ENCODE data around the gene OR5B12.
"Not testable (repeated sequence)": the region's sequence is repeated elsewhere in the genome, so short reads cannot be mapped to it uniquely, and the experiment has no call there.

OR5B12 gene

DNA sequence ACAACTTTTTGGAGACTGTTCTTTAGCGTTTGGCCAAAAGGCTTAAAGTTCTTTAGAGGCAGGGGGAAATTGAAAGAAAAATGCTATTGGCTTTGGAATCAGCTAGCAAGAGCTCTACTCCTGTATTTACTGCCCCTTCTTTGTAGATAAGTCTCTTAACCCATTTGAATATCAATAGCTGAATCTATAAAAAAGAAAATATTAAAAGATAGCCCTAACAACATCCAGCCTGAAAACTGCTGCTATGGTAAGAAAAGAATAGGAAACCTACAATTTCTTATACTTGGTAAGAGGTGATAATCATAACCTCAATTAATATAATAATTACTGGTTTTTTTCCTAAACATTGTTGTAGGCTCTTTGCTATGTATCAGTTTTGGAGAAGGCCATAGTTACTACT lies at the start of gene OR5B12:
OR5B12 (minus strand) TSS at position 101 of the 400 bp plus-strand sequence. CDS start 2,085 bp downstream, outside the sequence.
- no peak for DNase-seq

DNA sequence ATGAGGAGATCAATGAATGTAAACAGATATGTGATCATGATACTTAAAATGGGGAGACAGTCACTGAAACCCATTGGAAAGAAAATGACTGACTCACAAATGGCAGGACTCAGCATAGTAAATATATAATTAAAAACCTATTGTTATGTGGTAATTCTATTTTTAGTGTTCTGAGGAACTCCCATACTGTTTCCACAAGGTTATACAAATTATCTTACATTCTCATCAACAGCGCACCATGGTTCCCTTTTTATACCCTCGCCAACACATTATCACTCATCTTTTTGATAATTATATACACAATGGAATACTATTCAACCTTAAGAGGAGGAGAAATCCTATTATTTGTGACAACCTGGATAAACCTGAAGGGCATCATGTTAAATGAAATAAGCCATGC lies 48.8 kb upstream of the OR5B12 start:
- no peak for DNase-seq

DNA sequence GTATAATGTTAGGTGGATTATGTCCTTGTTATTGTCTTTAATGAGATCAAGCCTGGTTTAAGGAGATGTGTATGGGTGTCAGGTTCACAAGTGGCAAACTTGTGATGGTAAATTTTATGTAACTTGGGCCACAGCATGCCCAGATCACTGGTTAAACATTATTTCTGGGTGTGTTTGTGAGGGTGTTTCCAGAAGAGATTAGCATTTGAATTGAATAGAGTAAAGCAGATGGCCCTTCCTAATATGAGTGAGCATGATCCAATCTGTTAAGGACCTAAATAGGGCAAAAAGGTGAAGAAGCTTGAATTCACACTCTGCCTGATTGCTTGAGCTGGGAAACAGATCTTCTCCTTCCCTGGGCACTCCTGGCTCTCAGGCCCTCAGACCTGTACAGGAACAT lies 45.1 kb upstream of the OR5B12 start:
- DNase-seq: no peak

DNA sequence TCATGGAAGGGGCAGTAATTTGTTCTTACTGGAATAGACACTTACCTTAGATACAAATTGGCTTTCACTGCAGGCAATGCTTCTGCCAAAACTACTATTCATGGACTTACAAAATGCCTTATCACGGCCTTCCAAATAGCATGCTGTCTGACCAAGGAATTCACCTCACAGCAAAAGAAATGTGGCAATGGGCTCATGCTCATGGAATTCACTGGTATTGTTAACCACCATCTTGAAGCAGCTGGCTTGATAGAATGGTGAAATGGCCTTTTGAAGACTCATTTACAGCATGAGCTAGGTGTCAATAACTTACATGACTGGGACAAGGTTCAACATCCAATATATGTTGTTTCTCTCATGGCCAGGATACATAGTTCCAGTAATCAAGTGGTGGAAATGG lies 43.9 kb upstream of the OR5B12 start:
- DNase-seq: no peak

DNA sequence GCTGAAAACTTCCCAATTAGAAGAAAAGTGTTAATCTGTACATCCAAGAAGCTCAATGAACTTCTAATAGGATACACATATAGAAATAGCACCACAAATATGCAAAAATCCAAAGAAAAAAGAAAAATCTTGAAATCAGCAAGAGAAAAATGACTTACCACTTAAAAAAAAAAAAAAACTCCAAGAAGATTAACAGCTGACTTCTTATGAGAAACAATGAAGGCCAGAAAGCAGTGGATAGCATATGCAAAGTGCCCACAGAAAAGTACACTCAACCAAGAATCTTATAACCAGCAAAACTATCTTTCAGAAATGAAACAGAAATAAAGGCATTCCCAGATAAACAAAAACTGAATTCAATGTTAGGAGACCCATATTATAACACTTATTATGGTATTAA lies 29.9 kb upstream of the OR5B12 start:
- DNase-seq: no peak

DNA sequence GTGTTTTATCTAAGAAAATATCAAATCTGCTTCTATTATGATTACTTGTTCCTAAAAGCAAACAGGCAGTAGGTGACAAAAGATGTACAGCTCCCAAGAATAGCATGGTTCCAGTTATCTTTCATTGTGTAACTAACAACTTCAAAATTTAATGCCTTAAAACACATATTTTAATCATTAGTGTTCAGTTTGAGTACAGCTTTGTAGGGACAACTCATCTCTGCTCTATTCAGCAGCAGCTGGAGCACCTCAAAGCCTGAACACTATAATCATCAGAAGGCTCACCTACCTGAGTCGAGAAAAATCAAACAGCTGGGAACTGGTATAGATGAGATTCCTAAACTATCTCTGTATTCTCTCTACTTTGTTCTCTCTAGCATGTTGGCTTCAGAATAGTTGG lies 24.3 kb upstream of the OR5B12 start:
- no peak for DNase-seq

DNA sequence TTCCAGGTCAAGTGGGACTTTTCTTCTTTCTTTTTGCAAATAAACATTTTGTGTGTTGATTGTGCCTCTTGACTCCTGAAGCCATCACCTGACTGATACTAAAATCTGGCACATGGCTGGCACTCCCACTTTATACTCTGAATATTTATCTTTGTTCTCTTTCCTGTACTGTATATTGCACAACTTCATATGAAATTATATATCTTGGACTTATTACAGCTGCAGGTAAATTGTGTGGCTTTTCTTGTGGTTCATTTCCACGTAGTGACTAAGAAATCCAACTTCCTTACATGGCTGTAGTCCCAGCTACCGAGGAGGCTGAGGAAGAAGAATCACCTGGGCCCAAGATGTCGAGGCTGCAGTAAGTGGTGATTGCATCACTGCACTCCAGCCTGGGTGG lies 23.7 kb upstream of the OR5B12 start:
- no peak for DNase-seq

DNA sequence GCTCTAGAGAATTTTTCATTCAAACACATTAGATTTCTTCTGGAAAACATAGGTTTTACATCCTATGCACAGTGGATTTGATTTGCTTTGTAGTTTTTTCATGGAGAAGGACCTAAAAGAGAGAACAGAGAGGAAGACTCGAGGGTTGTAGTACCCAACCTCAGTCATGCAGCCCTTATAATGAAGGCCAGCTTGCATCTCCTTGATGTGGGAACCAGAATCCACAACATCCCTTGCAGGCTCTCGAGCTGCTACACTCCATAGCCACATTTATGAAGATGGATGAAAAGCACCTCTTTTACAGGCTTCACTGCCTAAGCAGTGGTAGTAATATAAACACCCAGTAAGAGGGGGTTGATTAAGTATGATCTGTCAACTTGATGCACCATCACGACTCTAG lies 9.5 kb upstream of the OR5B12 start:
- no peak for DNase-seq

DNA sequence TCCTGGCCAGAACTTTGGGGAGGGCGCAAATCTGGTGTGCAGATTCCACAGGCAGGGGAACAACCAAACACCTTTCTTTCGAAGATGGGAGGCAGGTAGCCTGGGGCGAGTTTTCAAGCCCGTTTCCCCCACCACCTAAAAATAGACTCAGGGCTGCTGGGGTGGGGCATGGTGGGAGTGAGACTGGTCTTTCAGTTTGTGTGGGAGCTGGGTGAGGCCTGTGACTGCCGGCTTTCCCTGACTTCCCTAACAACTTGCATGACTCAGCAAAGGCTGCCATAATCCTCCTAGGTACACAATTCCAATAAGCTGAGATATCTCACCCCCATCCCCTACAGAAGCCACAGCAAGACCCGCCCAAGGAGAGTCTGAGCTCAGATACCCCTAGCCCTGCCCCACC lies 4.3 kb upstream of the OR5B12 start:
- DNase-seq: no peak

DNA sequence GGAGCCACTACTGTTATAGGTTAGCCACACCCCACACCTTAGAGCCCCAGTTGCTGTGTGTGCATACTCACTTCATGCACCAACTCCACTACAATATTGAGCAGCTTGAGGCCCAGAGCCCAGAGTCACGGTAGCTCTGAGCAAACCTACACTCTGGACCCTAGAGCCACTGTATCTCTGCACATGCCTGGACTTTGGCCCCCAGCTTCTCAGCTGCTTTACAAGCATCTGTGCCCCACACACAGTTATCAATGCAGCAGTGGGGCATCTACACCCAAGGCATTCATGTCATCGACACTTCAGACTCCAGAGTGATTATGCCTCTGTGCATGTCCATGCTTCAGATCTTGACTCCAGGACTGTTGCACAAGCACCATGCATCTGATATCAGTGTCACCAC lies 2.3 kb upstream of the OR5B12 start:
- DNase-seq: no peak

DNA sequence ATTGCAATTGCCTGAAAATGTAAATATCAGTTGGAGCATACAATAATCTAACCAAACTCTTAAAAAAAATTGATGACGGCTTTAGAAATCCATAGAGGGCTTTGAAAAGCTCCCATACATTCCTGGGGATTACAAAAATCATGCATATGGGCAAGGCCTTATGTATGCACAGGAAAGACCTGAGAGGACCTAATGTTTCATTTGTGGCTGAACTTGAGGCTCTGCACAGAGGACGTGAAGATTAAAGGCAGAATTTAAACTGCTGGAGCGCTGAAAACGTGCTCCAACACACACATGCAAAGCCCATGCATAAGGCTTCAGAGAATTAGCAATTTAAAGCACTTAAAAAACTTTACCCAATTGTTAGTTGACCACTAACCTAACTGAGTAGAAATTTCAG lies 3.5 kb downstream of the OR5B12 start:
- DNase-seq: no peak

DNA sequence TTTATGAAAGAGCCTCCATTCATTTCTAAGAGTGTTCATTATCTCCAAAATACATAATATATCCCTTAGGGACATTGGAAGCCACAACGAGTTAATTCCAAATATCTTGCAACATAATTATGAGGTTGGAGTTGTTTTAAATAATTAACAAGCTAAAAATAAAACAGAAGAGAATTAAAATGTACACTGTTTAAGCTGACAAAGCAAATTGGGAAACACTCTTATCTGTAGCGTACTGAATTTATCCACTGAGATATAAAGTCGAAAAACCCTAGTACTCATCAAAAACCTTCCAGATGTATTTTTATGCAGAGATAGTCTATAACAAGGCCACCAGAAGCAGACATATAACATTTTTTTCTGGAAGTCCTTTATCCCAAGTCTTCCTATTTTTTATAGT lies 7.8 kb downstream of the OR5B12 start:
- DNase-seq: no peak

DNA sequence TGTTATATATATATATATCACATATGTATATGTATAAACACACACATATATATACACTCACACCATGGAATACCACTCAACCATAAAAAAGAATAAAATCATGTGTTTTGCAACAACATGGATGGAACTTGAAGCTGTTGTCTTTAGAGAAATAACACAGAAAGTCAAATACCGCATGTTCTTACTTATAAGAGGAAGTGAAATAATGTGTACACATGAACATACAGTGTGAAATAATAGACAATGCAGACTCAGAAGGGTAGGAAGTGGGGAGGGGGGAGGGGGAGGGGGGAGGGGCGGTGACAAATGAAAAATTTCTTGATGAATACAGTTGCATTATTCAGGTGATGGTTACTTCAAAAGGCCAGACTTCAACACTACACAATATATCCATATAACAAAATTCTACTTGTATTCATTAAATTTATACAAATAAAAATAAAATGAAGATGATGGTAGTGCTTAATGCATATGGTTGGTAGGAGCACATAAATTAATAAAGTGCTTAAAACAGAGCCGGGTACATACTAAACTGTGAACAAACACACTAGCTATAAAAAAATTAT lies 8.3 kb downstream of the OR5B12 start:
- no peak for DNase-seq

DNA sequence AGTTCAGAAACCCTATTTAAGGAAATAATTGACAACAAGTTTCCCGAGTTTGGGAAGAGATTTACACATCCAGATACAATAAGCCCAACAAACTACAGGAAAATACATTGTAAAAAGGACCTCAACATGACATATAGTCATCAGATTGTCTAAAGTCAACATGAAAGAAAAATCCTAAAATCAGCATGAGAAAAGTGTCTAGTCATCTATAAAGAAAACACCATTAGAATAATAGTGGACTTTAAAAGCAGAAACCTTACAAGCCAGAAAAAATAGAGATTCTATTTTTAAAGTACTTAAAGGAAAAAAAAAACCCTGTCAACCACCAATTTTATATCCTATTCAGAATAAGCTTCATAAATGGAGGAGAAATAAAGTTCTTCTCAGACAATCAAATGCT lies 12.8 kb downstream of the OR5B12 start:
- no peak for DNase-seq

DNA sequence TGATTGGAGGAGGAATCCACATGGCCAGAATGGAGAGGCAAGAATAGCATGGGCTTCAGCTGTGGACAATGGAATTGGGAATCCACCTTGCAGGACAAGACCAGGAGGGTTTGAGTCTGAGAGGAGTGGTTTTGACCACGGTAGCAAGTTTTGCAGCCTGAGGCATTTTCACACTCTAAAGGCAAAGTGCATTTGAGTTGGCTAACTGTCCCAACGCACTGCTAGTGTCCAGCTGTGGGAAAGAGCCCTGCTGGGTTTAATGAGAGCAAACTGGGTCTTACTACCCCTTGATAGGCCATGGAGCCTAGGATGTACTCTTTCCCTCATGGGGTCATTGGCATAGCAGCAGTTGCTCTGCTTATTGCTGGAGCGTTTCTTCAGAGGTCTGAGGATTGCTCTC lies 14.0 kb downstream of the OR5B12 start, which contains the start of gene OR5B2:
OR5B2 (minus strand) TSS at position 101 of the 400 bp plus-strand sequence. CDS start 4,860 bp downstream, outside the sequence.
- no peak for DNase-seq

DNA sequence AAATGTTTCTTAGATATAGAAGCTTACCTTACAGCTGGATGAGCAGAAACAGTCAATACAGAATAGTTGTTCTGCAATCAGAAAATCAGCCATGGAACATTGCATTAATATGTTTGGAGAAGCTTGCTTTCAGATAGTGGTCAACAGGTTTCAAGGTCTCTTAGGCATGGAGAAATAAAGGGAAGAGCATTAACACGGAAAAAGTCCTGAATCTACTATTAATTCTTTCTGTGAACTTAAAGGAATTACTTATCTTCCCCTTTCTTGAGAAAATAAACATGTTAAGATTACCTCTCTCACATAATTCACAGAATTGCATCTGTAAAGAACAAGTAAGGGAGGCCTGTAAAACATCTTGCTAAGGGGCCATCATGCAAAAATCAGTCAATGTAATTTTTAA lies 35.3 kb downstream of the OR5B12 start, which contains the start of gene OR5B3:
OR5B3 (minus strand) TSS at position 101 of the 400 bp plus-strand sequence. CDS start 3,465 bp downstream, outside the sequence.
- no peak for DNase-seq

DNA sequence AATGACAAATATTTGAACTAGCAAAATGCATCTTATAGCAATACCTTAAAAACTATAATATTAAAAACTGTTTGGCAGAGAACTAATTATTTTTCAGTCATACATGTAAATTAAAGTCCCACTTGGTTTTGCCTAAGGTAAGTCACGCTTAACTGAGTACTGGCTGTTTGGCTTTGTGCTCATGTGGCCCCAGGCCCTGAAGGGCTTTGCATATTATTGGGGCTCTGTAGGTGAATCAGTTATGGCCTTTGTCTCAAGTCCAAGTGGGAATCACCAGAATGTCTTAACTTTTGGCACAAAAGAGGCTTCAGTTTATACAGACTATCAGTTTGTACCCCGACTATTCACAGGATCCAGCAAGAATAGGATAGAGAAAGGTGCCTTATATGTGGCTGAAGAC lies 42.4 kb downstream of the OR5B12 start:
- not testable (repeated sequence) for DNase-seq

DNA sequence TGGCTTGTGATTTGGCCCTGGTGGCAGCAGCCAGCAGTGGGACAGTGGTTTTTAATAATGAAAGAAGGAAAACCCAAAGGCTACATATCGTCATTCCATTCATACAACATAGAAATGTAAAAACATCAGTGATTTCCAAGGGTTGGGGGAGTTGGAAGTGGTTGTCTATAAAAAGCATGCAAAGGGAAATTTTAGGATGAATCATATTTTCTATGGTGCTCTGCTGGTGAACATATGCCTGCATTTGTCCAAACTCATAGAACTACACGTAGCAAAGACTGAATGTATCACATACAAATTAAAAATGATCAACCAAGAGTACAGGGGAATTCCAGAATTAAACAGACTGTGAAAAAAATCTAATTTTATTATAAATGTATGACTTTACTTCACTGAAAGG lies 46.5 kb downstream of the OR5B12 start:
- no peak for DNase-seq

DNA sequence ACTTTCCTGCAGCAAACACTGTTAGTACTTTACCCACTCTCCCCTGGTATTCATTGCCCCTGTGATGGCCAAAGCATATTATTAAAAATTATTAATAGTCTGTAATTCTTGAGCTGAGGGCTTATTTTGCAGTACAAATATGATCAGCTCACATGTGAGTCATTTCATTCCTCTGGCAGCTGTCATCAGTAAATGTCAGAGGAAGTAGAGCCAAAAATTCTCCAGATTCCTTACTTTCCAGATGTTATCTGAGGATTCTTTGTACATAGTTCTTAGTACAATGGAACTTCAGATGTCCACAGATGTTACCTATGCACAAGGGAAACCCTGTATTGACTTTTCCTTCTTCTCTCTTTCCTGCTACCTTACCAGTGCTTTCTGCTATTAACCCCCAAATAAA lies 47.8 kb downstream of the OR5B12 start:
- DNase-seq: no peak

DNA sequence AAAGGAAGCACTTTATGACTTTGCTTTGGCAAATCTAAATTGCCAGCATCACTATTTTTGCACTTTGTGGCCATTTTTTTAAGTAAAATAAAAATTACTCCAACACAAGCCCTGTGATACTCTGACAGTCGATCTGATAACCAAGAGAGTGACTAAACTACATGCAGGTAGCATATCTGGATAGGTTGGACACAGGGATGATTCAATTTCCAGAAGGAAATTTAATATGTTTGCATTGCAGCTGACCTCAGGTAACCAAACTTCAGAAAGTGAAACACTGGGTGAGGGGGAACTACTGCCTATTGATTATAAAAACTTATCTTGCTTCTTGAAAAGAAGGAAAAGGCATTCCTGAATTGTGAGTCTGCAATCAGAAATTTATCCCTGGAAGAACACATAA lies 49.3 kb downstream of the OR5B12 start:
- DNase-seq: no peak

DNA sequence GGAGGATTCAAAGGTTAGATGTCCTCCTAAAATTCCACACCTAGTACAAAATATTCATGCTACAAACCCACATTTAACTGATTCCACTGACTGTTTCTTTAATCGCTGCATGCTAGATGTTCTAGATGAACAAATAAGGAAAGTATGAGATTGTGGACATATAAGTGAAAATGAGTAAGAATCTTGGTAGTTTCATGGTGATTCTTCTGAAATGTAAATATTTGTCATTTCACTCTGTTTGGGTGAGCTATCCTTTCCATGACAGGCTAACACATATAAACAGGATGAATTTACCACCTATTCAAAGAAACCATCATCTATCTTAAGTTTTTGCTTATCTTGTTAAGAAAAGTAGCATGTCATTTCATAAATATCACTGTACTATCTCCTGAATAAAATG lies 50.2 kb downstream of the OR5B12 start:
- DNase-seq: no peak

DNA sequence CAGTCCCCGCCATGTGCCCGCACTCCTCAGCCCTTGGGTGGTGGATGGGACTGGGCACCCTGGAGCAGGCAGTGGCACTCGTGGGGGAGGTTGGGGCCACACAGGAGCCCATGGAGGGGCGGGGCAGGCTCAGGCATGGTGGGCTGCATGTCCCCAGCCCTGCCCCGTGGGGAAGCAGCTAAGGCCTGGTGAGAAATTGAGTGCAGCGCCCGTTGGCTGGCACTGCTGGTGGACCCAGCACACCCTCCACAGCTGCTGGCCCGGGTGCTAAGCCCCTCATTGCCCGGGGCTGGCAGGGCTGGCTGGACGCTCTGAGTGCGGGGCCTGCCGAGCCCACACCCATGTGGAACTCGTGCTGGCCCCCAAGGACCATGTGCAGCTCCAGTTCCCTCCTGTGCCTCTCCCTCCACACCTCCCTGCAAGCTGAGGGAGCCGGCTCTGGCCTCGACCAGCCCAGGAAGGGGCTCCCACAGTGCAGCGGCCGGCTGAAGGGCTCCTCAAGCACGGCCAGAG lies 51.4 kb downstream of the OR5B12 start:
- DNase-seq: no peak
